Endothelial cell of umbilical vein (primary cell): ENCODE results near the gene TXK.

Experiments used
- EZH2 ChIP-seq: IDR thresholded peaks from 2 replicates; pipeline ENCODE4 v1.6.1; 2012; ENCODE audit warnings: borderline replicate concordance, low read depth, mild to moderate bottlenecking, moderate library complexity, low read length, inconsistent platforms; ENCODE audit not compliant: severe bottlenecking
- JUN ChIP-seq: IDR thresholded peaks from 2 replicates; pipeline ENCODE4 v1.6.1; 2011; ENCODE audit warnings: borderline replicate concordance, low read depth; ENCODE audit not compliant: insufficient read length, insufficient read depth
- MYC ChIP-seq: IDR thresholded peaks from one replicate; pipeline ENCODE4 v1.6.1; 2011; ENCODE audit warnings: mild to moderate bottlenecking, low read depth, low read length
- POLR2A ChIP-seq: IDR thresholded peaks from 2 replicates; pipeline ENCODE4 v1.6.1; 2012; ENCODE audit warnings: low read depth, mild to moderate bottlenecking, control low read depth, low read length
- POLR2AphosphoS5 ChIP-seq: IDR thresholded peaks from 2 replicates; pipeline ENCODE4 v1.6.1; 2012; ENCODE audit warnings: low read depth, mild to moderate bottlenecking, control low read depth, low read length, moderate library complexity; ENCODE audit not compliant: insufficient read depth
- TF ChIP-seq, protein P1 (sequence below), 2 donors: IDR thresholded peaks; 1 replicate in 1 of 2; 2 replicates in 1 of 2; pipeline ENCODE4 v1.5.1; 2011; ENCODE audit warnings: low read length in 2 of 2, mild to moderate bottlenecking in 2 of 2, moderate library complexity in 2 of 2, control low read depth in 1 of 2, inconsistent platforms in 1 of 2, low read depth in 1 of 2; ENCODE audit not compliant: insufficient read depth in 1 of 2; ENCODE audit errors: extremely low read depth in 1 of 2
- TF ChIP-seq, protein P2 (sequence below): IDR thresholded peaks from 2 replicates; pipeline ENCODE4 v1.6.1; 2011; ENCODE audit not compliant: insufficient read depth, insufficient read length

DNA sequence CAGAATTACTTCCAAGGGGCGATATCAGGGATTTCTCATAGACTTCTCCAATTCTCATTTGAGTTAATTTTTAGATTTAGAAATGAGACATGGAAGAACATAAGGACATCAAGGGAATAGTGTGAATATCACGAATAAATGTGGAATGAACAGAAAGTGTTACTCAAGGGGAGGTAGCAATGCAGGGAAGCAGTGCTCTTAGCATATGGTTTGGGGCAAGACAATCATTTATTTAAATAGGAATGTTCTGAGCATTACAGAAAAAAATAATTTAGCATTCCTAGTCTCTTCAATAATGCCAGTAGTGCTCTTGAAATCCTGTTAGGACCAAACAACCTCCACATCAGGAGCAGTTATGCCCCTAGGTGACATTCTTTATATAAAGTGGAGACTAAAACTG is 55.6 kb downstream of the TXK start:
- TF ChIP-seq POLR2AphosphoS5 (no peak), POLR2A (no peak), EZH2 (no peak), JUN (no peak), MYC (no peak)
- TF ChIP-seq, protein P1, sequence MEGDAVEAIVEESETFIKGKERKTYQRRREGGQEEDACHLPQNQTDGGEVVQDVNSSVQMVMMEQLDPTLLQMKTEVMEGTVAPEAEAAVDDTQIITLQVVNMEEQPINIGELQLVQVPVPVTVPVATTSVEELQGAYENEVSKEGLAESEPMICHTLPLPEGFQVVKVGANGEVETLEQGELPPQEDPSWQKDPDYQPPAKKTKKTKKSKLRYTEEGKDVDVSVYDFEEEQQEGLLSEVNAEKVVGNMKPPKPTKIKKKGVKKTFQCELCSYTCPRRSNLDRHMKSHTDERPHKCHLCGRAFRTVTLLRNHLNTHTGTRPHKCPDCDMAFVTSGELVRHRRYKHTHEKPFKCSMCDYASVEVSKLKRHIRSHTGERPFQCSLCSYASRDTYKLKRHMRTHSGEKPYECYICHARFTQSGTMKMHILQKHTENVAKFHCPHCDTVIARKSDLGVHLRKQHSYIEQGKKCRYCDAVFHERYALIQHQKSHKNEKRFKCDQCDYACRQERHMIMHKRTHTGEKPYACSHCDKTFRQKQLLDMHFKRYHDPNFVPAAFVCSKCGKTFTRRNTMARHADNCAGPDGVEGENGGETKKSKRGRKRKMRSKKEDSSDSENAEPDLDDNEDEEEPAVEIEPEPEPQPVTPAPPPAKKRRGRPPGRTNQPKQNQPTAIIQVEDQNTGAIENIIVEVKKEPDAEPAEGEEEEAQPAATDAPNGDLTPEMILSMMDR (IDR thresholded peaks at IDR 0.05; ENCODE audit: extremely low read depth in 1 of 2, insufficient read depth in 1 of 2, low read depth in 1 of 2, low read length in 2 of 2): no peak
- TF ChIP-seq, protein P2, sequence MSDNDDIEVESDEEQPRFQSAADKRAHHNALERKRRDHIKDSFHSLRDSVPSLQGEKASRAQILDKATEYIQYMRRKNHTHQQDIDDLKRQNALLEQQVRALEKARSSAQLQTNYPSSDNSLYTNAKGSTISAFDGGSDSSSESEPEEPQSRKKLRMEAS: no peak
